Heart left ventricle (tissue), 13 donors: ENCODE measurements around the gene SELENOW.
"Not testable (repeated sequence)": the region's sequence is repeated elsewhere in the genome, so short reads cannot be mapped to it uniquely, and the experiment has no call there.

ENCODE experiments used
- POLR2A ChIP-seq, 2 donors: fragments of 450-650 bp; IDR thresholded peaks; one replicate each; pipeline ENCODE4 v1.6.1; 2017; ENCODE audit warnings: antibody characterized with exemption in 2 of 2, mild to moderate bottlenecking in 2 of 2, moderate library complexity in 2 of 2
- TF ChIP-seq, protein P1 (sequence below), 12 donors: fragments of 200-600 bp; sonication (generic) in 4 of 12; IDR thresholded peaks; one replicate each; pipeline versions ENCODE4 v1.5.0 to v1.8.0; 2018 to 2022; ENCODE audit warnings: antibody characterized with exemption in 12 of 12, mild to moderate bottlenecking in 5 of 12
- donor health status: ischemic (EF 13 %, LVEDD 7.1; RV severe dilation, severe dysfunction).
- donor health status: DM: no; HTN: yes; CAD: no.
- donor health status: DM: no; HTN: no; CAD: no.
- donor health status: ischemic (EF 25% LVEDD 6.9; RV normal size, moderate dysfunction).
- donor health status: ischemic (EF 25% LVEDD 5.7; RV mildly dilated, moderate dysfunction).
- donor health status: ischemic (EF 35%, LVEDD 5.7; RV mildly dilated, moderate dysfunction).
- donor health status: nonischemic (EF 11% LVEDD 7.7; RV severe dilation, severe dysfunction).
- donor health status: DM: yes; HTN: yes; CAD: no.
- donor health status: PGD.
- donor health status: ischemic (EF 29% LVEDD 5.4; RV normal size, mild dysfunction).
- donor health status: nonischemic (EF 23%, LVEDD 6.1; RV moderate dilation, normal function).

DNA sequence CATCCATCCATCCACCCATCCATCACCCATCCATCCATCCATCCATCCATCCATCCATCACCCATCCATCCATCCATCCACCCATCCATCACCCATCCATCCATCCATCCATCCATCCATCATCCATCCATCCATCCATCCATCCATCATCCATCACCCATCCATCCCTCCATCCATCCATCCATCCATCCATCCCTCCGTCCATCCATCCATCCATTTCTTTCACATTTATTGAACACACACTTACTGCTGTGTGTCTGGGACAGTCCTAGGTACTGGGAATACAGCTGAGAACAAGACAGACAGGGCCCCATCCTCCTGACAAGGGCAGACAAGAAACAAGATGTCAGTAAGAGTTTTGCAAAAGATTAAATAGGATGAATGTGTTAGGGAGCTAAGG, 39.7 kb downstream of the SELENOW start:
- not testable (repeated sequence) for TF ChIP-seq POLR2A (IDR thresholded peaks at IDR 0.05)
- TF ChIP-seq, protein P1, sequence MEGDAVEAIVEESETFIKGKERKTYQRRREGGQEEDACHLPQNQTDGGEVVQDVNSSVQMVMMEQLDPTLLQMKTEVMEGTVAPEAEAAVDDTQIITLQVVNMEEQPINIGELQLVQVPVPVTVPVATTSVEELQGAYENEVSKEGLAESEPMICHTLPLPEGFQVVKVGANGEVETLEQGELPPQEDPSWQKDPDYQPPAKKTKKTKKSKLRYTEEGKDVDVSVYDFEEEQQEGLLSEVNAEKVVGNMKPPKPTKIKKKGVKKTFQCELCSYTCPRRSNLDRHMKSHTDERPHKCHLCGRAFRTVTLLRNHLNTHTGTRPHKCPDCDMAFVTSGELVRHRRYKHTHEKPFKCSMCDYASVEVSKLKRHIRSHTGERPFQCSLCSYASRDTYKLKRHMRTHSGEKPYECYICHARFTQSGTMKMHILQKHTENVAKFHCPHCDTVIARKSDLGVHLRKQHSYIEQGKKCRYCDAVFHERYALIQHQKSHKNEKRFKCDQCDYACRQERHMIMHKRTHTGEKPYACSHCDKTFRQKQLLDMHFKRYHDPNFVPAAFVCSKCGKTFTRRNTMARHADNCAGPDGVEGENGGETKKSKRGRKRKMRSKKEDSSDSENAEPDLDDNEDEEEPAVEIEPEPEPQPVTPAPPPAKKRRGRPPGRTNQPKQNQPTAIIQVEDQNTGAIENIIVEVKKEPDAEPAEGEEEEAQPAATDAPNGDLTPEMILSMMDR (IDR thresholded peaks at IDR 0.05) = not testable (repeated sequence)
